Measurements from ENCODE around the gene SCARF2.
"Not testable (repeated sequence)": the region's sequence is repeated elsewhere in the genome, so short reads cannot be mapped to it uniquely, and the experiment has no call there.

The SCARF2 gene

GRCh38 chr22:20393705-20394476, 43.7 kb downstream of the SCARF2 start, which contains the start of gene ZNF74:
ZNF74 (plus strand) TSS chr22:20394151; CDS start chr22:20394629, 478 bp downstream.
- no peaks in the 10 kb centered on the region for H3K9me3 ChIP-seq (ENCODE audit: insufficient read depth, low read length)
- H3K4me3 ChIP-seq (ENCODE audit: low read length): peak within 1 kb of the TSS; percentile 92
- no peaks in the 10 kb centered on the region for H4K20me1 ChIP-seq (ENCODE audit: insufficient read depth, low read length)
- H3K27ac ChIP-seq (ENCODE audit: low read length): no peak within 1 kb of the TSS; the same call in 1 of the 2 replicates
- H2AFZ ChIP-seq (ENCODE audit: low read depth, low read length): peak within 1 kb of the TSS; percentile 94
- peak within 1 kb of the TSS; percentile 99 for H3K4me2 ChIP-seq (ENCODE audit: low read length)
- no peaks in the 10 kb centered on the region for H3K27me3 ChIP-seq (ENCODE audit: low read depth, low read length)
- H3K79me2 ChIP-seq (ENCODE audit: low read length): peaks cover 12% of the 10 kb centered on the region
- H3K36me3 ChIP-seq (replicated peaks; ENCODE audit: low read depth, low read length): peaks cover 6% of the 10 kb centered on the region
- H3K4me1 ChIP-seq (ENCODE audit: low read length): peaks cover 18% of the 10 kb centered on the region
- H3K9ac ChIP-seq (ENCODE audit: low read length): peak within 1 kb of the TSS; percentile 84
- TF ChIP-seq CTCF (IDR thresholded peaks at IDR 0.05; ENCODE audit: low read depth, low read length): no peak
- TF ChIP-seq EZH2phosphoT487 (IDR thresholded peaks at IDR 0.05; ENCODE audit: low read depth): no peak

GRCh38 chr22:20392983-20393704, 44.5 kb downstream of the SCARF2 start:
- Histone ChIP-seq H3K27me3 (ENCODE audit: low read depth, low read length) (no peaks in the 10 kb centered on the region; the same call in none of the 2 replicates), H3K4me3 (ENCODE audit: low read length) (peak overlapping the region; percentile 92), H3K4me2 (ENCODE audit: low read length) (peak overlapping the region; percentile 90), H3K79me2 (ENCODE audit: low read length) (peaks cover 12% of the 10 kb centered on the region), H3K9me3 (ENCODE audit: insufficient read depth, low read length) (no peaks in the 10 kb centered on the region), H4K20me1 (ENCODE audit: insufficient read depth, low read length) (no peaks in the 10 kb centered on the region), H3K9ac (ENCODE audit: low read length) (peak overlapping the region; percentile 84), H3K4me1 (ENCODE audit: low read length) (peaks cover 18% of the 10 kb centered on the region), H2AFZ (ENCODE audit: low read depth, low read length) (peak overlapping the region; percentile 90), H3K36me3 (replicated peaks; ENCODE audit: low read depth, low read length) (peaks cover 6% of the 10 kb centered on the region), H3K27ac (ENCODE audit: low read length) (no peak overlapping the region; the same call in 1 of the 2 replicates)
- TF ChIP-seq CTCF (IDR thresholded peaks at IDR 0.05; ENCODE audit: low read depth, low read length): no peak
- TF ChIP-seq EZH2phosphoT487 (IDR thresholded peaks at IDR 0.05; ENCODE audit: low read depth): no peak

GRCh38 chr22:20392365-20392881, 45.2 kb downstream of the SCARF2 start:
- not testable (repeated sequence) for H3K36me3 ChIP-seq (replicated peaks; ENCODE audit: low read depth, low read length); H2AFZ ChIP-seq (ENCODE audit: low read depth, low read length); H4K20me1 ChIP-seq (ENCODE audit: insufficient read depth, low read length); H3K27ac ChIP-seq (ENCODE audit: low read length); H3K4me3 ChIP-seq (ENCODE audit: low read length); H3K4me2 ChIP-seq (ENCODE audit: low read length); H3K27me3 ChIP-seq (ENCODE audit: low read depth, low read length); H3K9ac ChIP-seq (ENCODE audit: low read length); H3K9me3 ChIP-seq (ENCODE audit: insufficient read depth, low read length)
- peaks cover 18% of the 10 kb centered on the region for H3K4me1 ChIP-seq (ENCODE audit: low read length)
- H3K79me2 ChIP-seq (ENCODE audit: low read length): peaks cover 12% of the 10 kb centered on the region

- TF ChIP-seq EZH2phosphoT487 (IDR thresholded peaks at IDR 0.05; ENCODE audit: low read depth) (no peak), CTCF (IDR thresholded peaks at IDR 0.05; ENCODE audit: low read depth, low read length) (no peak)
- Histone ChIP-seq H3K4me2 (ENCODE audit: low read length) (no peak overlapping the region), H3K27me3 (ENCODE audit: low read depth, low read length) (peaks cover 3% of the 10 kb centered on the region), H3K4me1 (ENCODE audit: low read length) (peaks cover 16% of the 10 kb centered on the region), H3K36me3 (replicated peaks; ENCODE audit: low read depth, low read length) (no peaks in the 10 kb centered on the region), H3K79me2 (ENCODE audit: low read length) (peaks cover 12% of the 10 kb centered on the region), H2AFZ (ENCODE audit: low read depth, low read length) (no peak overlapping the region), H3K4me3 (ENCODE audit: low read length) (no peak overlapping the region), H4K20me1 (ENCODE audit: insufficient read depth, low read length) (no peaks in the 10 kb centered on the region), H3K27ac (ENCODE audit: low read length) (no peak overlapping the region), H3K9ac (ENCODE audit: low read length) (no peak overlapping the region), H3K9me3 (ENCODE audit: insufficient read depth, low read length) (no peaks in the 10 kb centered on the region)
These were observed 46.4 kb downstream of the SCARF2 start for GRCh38 chr22:20391222-20391621.

Measured in OCI-LY3 (cell line).